Natural killer cell (primary cell): ENCODE data around the gene BICDL1. TPM values are rescaled to one million over a fixed set of nuclear protein-coding genes. Genes with fewer than 3 reads are reported as not detected.

ENCODE experiments used
- ATAC-seq, 3 donors: fragments of 150-1000 bp in 2 of 3; fragments of 200-7000 bp in 1 of 3; cut with Tn5 transposase; 1 replicate in 1 of 3; 2 replicates in 2 of 3; pipeline ENCODE4 v1.10.0; 2021; ENCODE audit warnings: mild to moderate bottlenecking in 2 of 3, moderate library complexity in 2 of 3
- DNase-seq, 2 donors: peaks; one replicate each; pipeline versions ENCODE4 v3.0.0 to v3.0.0-alpha.2; 2013 to 2021; ENCODE audit warnings: mixed read lengths in 1 of 2
- H3K27ac ChIP-seq: one replicate; pipeline ENCODE4 v1.5.1; 2013; ENCODE audit warnings: mild to moderate bottlenecking, low read length
- H3K27me3 ChIP-seq: one replicate; pipeline ENCODE4 v1.6.1; 2013; ENCODE audit warnings: low read length; ENCODE audit not compliant: control insufficient read depth, insufficient read depth
- H3K36me3 ChIP-seq: one replicate; pipeline ENCODE4 v1.6.1; 2013; ENCODE audit warnings: low read length; ENCODE audit not compliant: control insufficient read depth, insufficient read depth
- H3K4me1 ChIP-seq: one replicate; pipeline ENCODE4 v1.6.1; 2013; ENCODE audit warnings: low read length; ENCODE audit not compliant: control insufficient read depth, insufficient read depth
- H3K4me3 ChIP-seq: one replicate; pipeline ENCODE4 v1.5.1; 2013; ENCODE audit warnings: low read length
- H3K9me3 ChIP-seq: one replicate; pipeline ENCODE4 v1.6.1; 2013; ENCODE audit warnings: low read length; ENCODE audit not compliant: control insufficient read depth, insufficient read depth
- H3K27ac Mint-ChIP-seq, 2 donors: one replicate each; pipeline ENCODE4 v1.8.0; 2022; ENCODE audit warnings: mild to moderate bottlenecking in 2 of 2, mixed read lengths in 2 of 2, moderate library complexity in 1 of 2
- H3K27me3 Mint-ChIP-seq, 2 donors: one replicate each; pipeline ENCODE4 v1.8.0; 2022; ENCODE audit warnings: low read depth in 2 of 2, mixed read lengths in 2 of 2
- H3K36me3 Mint-ChIP-seq: one replicate; pipeline ENCODE4 v1.8.0; 2022; ENCODE audit warnings: mixed read lengths
- H3K4me1 Mint-ChIP-seq, 2 donors: one replicate each; pipeline ENCODE4 v1.8.0; 2022; ENCODE audit warnings: mixed read lengths in 2 of 2
- H3K4me3 Mint-ChIP-seq: one replicate; pipeline ENCODE4 v1.8.0; 2022; ENCODE audit warnings: mild to moderate bottlenecking, moderate library complexity, mixed read lengths
- H3K9me3 Mint-ChIP-seq, 2 donors: one replicate each; pipeline ENCODE4 v1.8.0; 2022; ENCODE audit warnings: mixed read lengths in 2 of 2
- WGBS: methylation state at CpG from one replicate; pipeline ENCODE4 v1.1.7; 2013; ENCODE audit warnings: missing lambda C conversion rate; ENCODE audit not compliant: insufficient coverage; 5-methylcytosine and 5-hydroxymethylcytosine counted together
- intact Hi-C: fragments of 100-400 bp; cut with micrococcal nuclease; formaldehyde crosslinking; loops from one replicate; pipeline ENCODE4 v1.14.2; 2022
- total RNA-seq, 4 donors: library from RNA; stranded (reverse); fragments of 120-200 nt in 1 of 4; gene quantifications; one replicate each; pipeline versions ENCODE4 v1.2.3 to v1.2.4, GENCODE V29; 2013 to 2022
- TF ChIP-seq, protein P1 (sequence below): fragments of 200-600 bp; IDR thresholded peaks from one replicate; pipeline ENCODE4 v1.8.0; 2022; ENCODE audit warnings: antibody characterized with exemption

Gene BICDL1
- total RNA-seq, 3 donors from 2014 or later (not counting 1 experiment from before 2014, with no cell fraction given) = 29.3 to 37.1 (median 34.3) TPM

DNA sequence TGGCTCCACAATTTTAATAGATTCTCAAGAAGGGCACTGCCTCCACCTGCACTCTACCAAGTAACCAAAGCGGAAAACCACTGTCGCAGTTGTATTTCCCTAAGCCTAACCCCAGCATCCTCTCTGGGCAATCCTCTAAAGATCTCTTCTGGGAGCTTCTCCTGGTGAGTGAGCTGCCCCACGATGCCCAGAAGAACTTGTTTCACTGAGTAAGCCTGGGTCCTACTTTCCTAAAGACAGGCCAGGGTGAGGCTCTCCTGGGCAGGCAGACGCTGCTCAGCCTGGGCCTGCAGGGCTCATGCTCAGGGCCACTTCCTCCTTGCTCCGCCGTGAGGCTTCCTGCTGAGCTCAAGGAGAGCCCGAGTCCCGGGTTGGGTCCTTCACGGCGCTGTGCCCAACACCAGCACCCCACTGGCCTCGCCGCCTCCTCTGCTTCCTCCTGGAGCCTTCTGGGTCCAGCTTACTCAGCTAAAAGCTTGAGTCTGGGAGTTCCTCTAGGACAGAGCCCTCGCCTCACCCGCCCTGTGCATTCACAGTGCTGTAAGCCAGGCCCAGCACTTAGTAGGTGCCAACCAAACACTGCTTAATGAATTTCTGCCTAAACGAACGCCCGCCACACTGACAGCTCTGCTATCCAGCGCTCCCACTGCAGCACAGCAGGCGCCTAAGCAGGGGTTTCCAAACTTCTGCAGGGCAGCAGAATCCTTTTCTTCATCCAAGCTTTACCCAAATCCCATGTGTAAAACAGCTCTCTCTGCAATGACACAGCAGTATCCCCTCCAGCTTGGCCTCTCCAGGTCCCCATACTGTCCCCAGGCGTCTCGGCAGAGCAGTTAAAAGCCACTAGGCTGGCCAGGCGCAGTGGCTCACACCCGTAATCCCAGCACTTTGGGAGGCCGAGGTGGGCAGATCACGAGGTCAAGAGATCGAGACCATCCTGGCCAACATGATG lies 121.8 kb downstream of the BICDL1 start:
- WGBS = 27% methylated on average over 26 of the region's 26 CpGs
- DNase-seq (peak; percentile 38 to 71), ATAC-seq (peak; percentile 83 to 88 (median 86))
- H3K36me3 Mint-ChIP-seq = no peaks in the 10 kb centered on the region
- Histone ChIP-seq H3K4me1 (peaks cover 66% of the 10 kb centered on the region), H3K27ac (peak overlapping the region; percentile 46), H3K27me3 (no peaks in the 10 kb centered on the region), H3K4me3 (no peak overlapping the region), H3K36me3 (peaks cover 7% of the 10 kb centered on the region), H3K9me3 (no peaks in the 10 kb centered on the region)
- no peaks in the 10 kb centered on the region for H3K9me3 Mint-ChIP-seq
- TF ChIP-seq, protein P1, sequence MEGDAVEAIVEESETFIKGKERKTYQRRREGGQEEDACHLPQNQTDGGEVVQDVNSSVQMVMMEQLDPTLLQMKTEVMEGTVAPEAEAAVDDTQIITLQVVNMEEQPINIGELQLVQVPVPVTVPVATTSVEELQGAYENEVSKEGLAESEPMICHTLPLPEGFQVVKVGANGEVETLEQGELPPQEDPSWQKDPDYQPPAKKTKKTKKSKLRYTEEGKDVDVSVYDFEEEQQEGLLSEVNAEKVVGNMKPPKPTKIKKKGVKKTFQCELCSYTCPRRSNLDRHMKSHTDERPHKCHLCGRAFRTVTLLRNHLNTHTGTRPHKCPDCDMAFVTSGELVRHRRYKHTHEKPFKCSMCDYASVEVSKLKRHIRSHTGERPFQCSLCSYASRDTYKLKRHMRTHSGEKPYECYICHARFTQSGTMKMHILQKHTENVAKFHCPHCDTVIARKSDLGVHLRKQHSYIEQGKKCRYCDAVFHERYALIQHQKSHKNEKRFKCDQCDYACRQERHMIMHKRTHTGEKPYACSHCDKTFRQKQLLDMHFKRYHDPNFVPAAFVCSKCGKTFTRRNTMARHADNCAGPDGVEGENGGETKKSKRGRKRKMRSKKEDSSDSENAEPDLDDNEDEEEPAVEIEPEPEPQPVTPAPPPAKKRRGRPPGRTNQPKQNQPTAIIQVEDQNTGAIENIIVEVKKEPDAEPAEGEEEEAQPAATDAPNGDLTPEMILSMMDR = no peak
- H3K4me3 Mint-ChIP-seq = peak overlapping the region; percentile 84
- peaks cover 58 to 71% of the 10 kb centered on the region in 2 donors for H3K4me1 Mint-ChIP-seq
- intact Hi-C loops = no loop called here
- H3K27ac Mint-ChIP-seq = peak overlapping the region; percentile 80 to 92
- no peaks in the 10 kb centered on the region for H3K27me3 Mint-ChIP-seq

DNA sequence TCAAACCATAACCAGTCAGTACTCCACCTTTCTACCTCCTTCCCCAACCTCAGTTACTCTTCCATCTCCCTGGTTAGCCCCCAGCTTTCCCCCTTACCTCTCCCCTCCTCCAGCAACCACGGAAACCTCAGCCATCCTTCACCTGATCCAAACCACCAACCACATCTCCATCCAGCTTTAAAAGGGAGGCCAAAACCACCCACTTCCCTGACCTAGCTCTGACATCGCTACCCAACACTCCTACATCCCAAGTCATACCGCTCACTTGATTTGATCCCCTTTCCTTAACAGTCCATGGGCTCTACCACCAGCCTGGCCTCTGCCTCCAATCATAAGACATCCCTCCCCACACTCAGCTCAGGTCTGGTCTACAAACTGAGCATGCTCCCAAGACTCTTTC lies 126.0 kb downstream of the BICDL1 start:
- H3K27me3 Mint-ChIP-seq = no peaks in the 10 kb centered on the region
- Histone ChIP-seq H3K9me3 (no peaks in the 10 kb centered on the region), H3K4me3 (no peak overlapping the region), H3K27ac (no peak overlapping the region), H3K27me3 (no peaks in the 10 kb centered on the region), H3K4me1 (peaks cover 64% of the 10 kb centered on the region), H3K36me3 (no peaks in the 10 kb centered on the region)
- H3K9me3 Mint-ChIP-seq = no peaks in the 10 kb centered on the region
- 21% methylated on average over 3 of the region's 3 CpGs for WGBS
- DNase-seq (peak in 1 of 2 donors; percentile 29), ATAC-seq (no peak)
- H3K27ac Mint-ChIP-seq = peak overlapping the region; percentile 23 to 82
- H3K36me3 Mint-ChIP-seq = no peaks in the 10 kb centered on the region
- TF ChIP-seq, protein P1 = no peak
- peaks cover 63 to 69% of the 10 kb centered on the region in 2 donors for H3K4me1 Mint-ChIP-seq
- intact Hi-C loops = loop anchor here (5.0 kb wide), 1 partner anchor 87 kb away; the partner anchor contains the start of gene RPLP0
- peak overlapping the region; percentile 94 for H3K4me3 Mint-ChIP-seq

DNA sequence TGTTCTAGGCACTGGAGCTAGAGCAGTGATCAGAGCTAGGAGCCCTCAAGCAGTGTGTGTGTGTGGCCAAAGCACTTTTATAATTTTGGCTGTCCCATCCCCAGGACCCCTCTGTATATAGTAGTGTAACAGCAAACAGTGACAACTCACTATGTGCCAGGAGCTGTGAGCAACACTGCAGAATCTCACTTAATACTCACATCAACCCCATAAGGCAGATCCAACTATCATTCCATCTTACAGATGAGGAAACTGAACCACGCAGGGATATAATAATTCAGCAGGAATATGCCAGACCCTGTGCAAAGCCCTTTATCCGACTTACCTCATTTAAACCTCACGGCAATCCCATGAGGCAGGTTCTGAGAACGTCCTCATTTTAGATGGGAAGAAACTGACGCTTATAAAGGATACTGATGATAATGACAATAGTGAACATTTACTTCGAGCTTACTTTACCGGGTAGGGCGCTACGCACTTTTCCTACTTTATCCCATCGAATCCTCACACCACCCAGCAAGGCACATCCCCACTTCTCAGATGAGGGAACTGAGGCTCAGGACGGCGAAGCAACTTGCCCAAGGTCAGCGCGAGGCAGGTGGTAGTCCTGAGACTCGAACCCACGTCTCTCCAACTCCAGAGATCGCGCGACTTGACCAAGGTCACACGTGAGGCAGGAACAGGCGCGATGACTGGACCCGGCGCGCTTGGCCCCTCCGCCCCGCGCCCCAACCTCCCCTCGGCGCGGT lies 126.8 kb downstream of the BICDL1 start:
- no peaks in the 10 kb centered on the region for H3K27me3 Mint-ChIP-seq
- peak overlapping the region; percentile 23 to 82 for H3K27ac Mint-ChIP-seq
- TF ChIP-seq, protein P1 = no peak
- H3K4me1 Mint-ChIP-seq = peaks cover 55 to 61% of the 10 kb centered on the region in 2 donors
- Histone ChIP-seq H3K36me3 (no peaks in the 10 kb centered on the region), H3K27ac (peak overlapping the region; percentile 38), H3K27me3 (no peaks in the 10 kb centered on the region), H3K4me1 (peaks cover 56% of the 10 kb centered on the region), H3K9me3 (no peaks in the 10 kb centered on the region), H3K4me3 (peak overlapping the region; percentile 72)
- intact Hi-C loops = loop anchor here (5.0 kb wide), 1 partner anchor 86 kb away; the partner anchor contains the start of gene RPLP0
- DNase-seq (peak in 1 of 2 donors; percentile 43), ATAC-seq (no peak)
- 12% methylated on average over 28 of the region's 31 CpGs for WGBS
- no peaks in the 10 kb centered on the region for H3K36me3 Mint-ChIP-seq
- no peaks in the 10 kb centered on the region for H3K9me3 Mint-ChIP-seq
- peak overlapping the region; percentile 94 for H3K4me3 Mint-ChIP-seq
